A549 (cell line): ENCODE measurements around the gene CELF1.

Experiments
- CTCF ChIP-seq: fragments of >200 bp; sonication (Bioruptor Twin); formaldehyde crosslinking; IDR thresholded peaks from 3 replicates; pipeline ENCODE4 v1.5.1; 2016
- MAFK ChIP-seq: fragments of 450-650 bp; IDR thresholded peaks from 2 replicates; pipeline ENCODE4 v1.6.1; 2014; ENCODE audit not compliant: partially characterized antibody
- POLR2A ChIP-seq: IDR thresholded peaks from 2 replicates; pipeline ENCODE4 v1.6.1; 2012; ENCODE audit warnings: mild to moderate bottlenecking, low read length
- RFX5 ChIP-seq: fragments of 450-650 bp; IDR thresholded peaks from 2 replicates; pipeline ENCODE4 v1.7.1; 2014; ENCODE audit warnings: antibody characterized with exemption, mild to moderate bottlenecking, moderate library complexity
- SMC3 ChIP-seq: fragments of >200 bp; sonication (Bioruptor Twin); formaldehyde crosslinking; IDR thresholded peaks from 3 replicates; pipeline ENCODE4 v1.6.1; 2018; ENCODE audit warnings: inconsistent platforms

GRCh38 chr11:47489395-47489755 lies 63.6 kb downstream of the CELF1 start:
- TF ChIP-seq CTCF (no peak), MAFK (peak; percentile 33), RFX5 (no peak), SMC3 (no peak), POLR2A (no peak)
